A549 (cell line): Measurements from ENCODE around the gene TMEM35B. TPM values are rescaled to one million over a fixed set of nuclear protein-coding genes. Genes with fewer than 3 reads are reported as not detected.

Source experiments
- ATAC-seq, 2 experiments: fragments of 200-7000 bp in 1 of 2; fragments of >200 bp in 1 of 2; cut with Nextera tagmentation in 1 of 2; cut with Tn5 transposase in 1 of 2; 3 replicates each; pipeline versions ENCODE4 v1.8.0 to v1.9.1; 2018 to 2020; ENCODE audit warnings: mild to moderate bottlenecking in 1 of 2, moderate library complexity in 1 of 2
- CTCF ChIA-PET: fragments of 300-600 bp; sonication (Branson Sonifier 250); formaldehyde crosslinking; extraction: SDS; loops from one replicate; lab custom pipeline; 2021; ENCODE audit warnings: antibody characterized with exemption, inconsistent platforms; lab: Yijun Ruan, JAX
- POLR2A ChIA-PET: fragments of 350-600 bp; formaldehyde crosslinking; extraction: SDS; loops from one replicate; lab custom pipeline; 2021; ENCODE audit warnings: antibody characterized with exemption, inconsistent platforms; lab: Yijun Ruan, JAX
- DNase-seq, 2 experiments: peaks; one replicate each; pipeline versions ENCODE4 v3.0.0 to v3.0.0-alpha.2; 2011 to 2016; ENCODE audit warnings: low read depth in 1 of 2, low spot score in 1 of 2
- FAIRE-seq: peaks from 2 replicates; lab custom pipeline; 2011; peaks lifted over from hg19 to GRCh38; lab: Jason Lieb, UNC
- H3K27ac ChIP-seq, 2 experiments: fragments of >200 bp; sonication (Bioruptor Twin); formaldehyde crosslinking; 3 replicates each; pipeline ENCODE4 v1.5.1; 2016 to 2017
- H3K4me1 ChIP-seq: fragments of >200 bp; sonication (Bioruptor Twin); formaldehyde crosslinking; 3 replicates; pipeline ENCODE4 v1.6.1; 2016
- H3K4me2 ChIP-seq: fragments of >200 bp; sonication (Bioruptor Twin); formaldehyde crosslinking; 3 replicates; pipeline ENCODE4 v1.6.1; 2016
- H3K4me3 ChIP-seq: fragments of >200 bp; sonication (Bioruptor Twin); formaldehyde crosslinking; 3 replicates; pipeline ENCODE4 v1.5.1; 2016
- H3K9me3 ChIP-seq: fragments of >200 bp; sonication (Bioruptor Twin); formaldehyde crosslinking; 3 replicates; pipeline ENCODE4 v1.6.1; 2016
- CEBPB ChIP-seq, 2 experiments: fragments of >200 bp in 1 of 2; sonication (Bioruptor Twin) in 1 of 2; formaldehyde crosslinking in 1 of 2; IDR thresholded peaks; 2 replicates each; pipeline ENCODE4 v1.6.1; 2012 to 2016
- CHD2 ChIP-seq: fragments of 150-350 bp; IDR thresholded peaks from 2 replicates; pipeline ENCODE4 v1.6.1; 2014; ENCODE audit warnings: low read length; ENCODE audit not compliant: partially characterized antibody
- CHD4 ChIP-seq: fragments of 200-600 bp; sonication (generic); IDR thresholded peaks from 2 replicates; pipeline ENCODE4 v1.6.1; 2016; ENCODE audit warnings: antibody characterized with exemption, mild to moderate bottlenecking, borderline replicate concordance
- EHF ChIP-seq: fragments of 250-450 bp; sonication (Bioruptor Pico); IDR thresholded peaks from 2 replicates; pipeline ENCODE4 v1.5.0; 2020; ENCODE audit warnings: mild to moderate bottlenecking
- EHMT2 ChIP-seq: fragments of 200-600 bp; sonication (generic); IDR thresholded peaks from 2 replicates; pipeline ENCODE4 v1.6.1; 2016; ENCODE audit warnings: antibody characterized with exemption, low read depth, mild to moderate bottlenecking, moderate library complexity
- FOSB ChIP-seq: fragments of 250-450 bp; sonication (Bioruptor Pico); IDR thresholded peaks from 2 replicates; pipeline ENCODE4 v1.5.0; 2020; ENCODE audit warnings: mild to moderate bottlenecking, moderate library complexity
- HDAC2 ChIP-seq: fragments of 200-600 bp; sonication (generic); IDR thresholded peaks from 2 replicates; pipeline ENCODE4 v1.6.1; 2016
- HOXA7 ChIP-seq: fragments of 250-450 bp; sonication (Bioruptor Pico); IDR thresholded peaks from 2 replicates; pipeline ENCODE4 v1.5.0; 2020; ENCODE audit warnings: mild to moderate bottlenecking, moderate library complexity
- KDM5A ChIP-seq: fragments of 200-600 bp; sonication (generic); IDR thresholded peaks from 2 replicates; pipeline ENCODE4 v1.6.1; 2016; ENCODE audit warnings: antibody characterized with exemption, mild to moderate bottlenecking
- MAFK ChIP-seq: fragments of 450-650 bp; IDR thresholded peaks from 2 replicates; pipeline ENCODE4 v1.6.1; 2014; ENCODE audit not compliant: partially characterized antibody
- NFE2L2 ChIP-seq: fragments of 150-350 bp; conservative IDR thresholded peaks from 2 replicates; pipeline ENCODE4 v1.6.1; 2014; ENCODE audit warnings: low read length
- NR3C1 ChIP-seq: fragments of >200 bp; sonication (Bioruptor Twin); formaldehyde crosslinking; IDR thresholded peaks from 3 replicates; pipeline ENCODE4 v1.6.1; 2017
- RARB ChIP-seq: fragments of 250-450 bp; sonication (Bioruptor Pico); IDR thresholded peaks from 2 replicates; pipeline ENCODE4 v1.8.0; 2021; ENCODE audit warnings: mild to moderate bottlenecking, moderate library complexity
- RCOR1 ChIP-seq: fragments of 150-350 bp; IDR thresholded peaks from 2 replicates; pipeline ENCODE4 v1.6.1; 2014; ENCODE audit warnings: antibody characterized with exemption, low read length, low read depth
- RFX5 ChIP-seq: fragments of 450-650 bp; IDR thresholded peaks from 2 replicates; pipeline ENCODE4 v1.7.1; 2014; ENCODE audit warnings: antibody characterized with exemption, mild to moderate bottlenecking, moderate library complexity
- RNF2 ChIP-seq: fragments of 200-600 bp; sonication (generic); IDR thresholded peaks from 2 replicates; pipeline ENCODE4 v1.6.1; 2016; ENCODE audit warnings: low read depth, mild to moderate bottlenecking, antibody characterized with exemption, moderate library complexity, borderline replicate concordance
- SMC3 ChIP-seq: fragments of >200 bp; sonication (Bioruptor Twin); formaldehyde crosslinking; IDR thresholded peaks from 3 replicates; pipeline ENCODE4 v1.6.1; 2018; ENCODE audit warnings: inconsistent platforms
- SREBF2 ChIP-seq: fragments of 450-650 bp; IDR thresholded peaks from 2 replicates; pipeline ENCODE4 v1.6.1; 2014; ENCODE audit warnings: mild to moderate bottlenecking, moderate library complexity
- TP53 ChIP-seq: fragments of 250-450 bp; sonication (Bioruptor Pico); IDR thresholded peaks from 2 replicates; pipeline ENCODE4 v1.5.0; 2021; ENCODE audit warnings: mild to moderate bottlenecking, moderate library complexity
- ZFP36 ChIP-seq: fragments of 450-650 bp; IDR thresholded peaks from 2 replicates; pipeline ENCODE4 v1.6.1; 2014; ENCODE audit warnings: borderline replicate concordance; ENCODE audit not compliant: partially characterized antibody
- ZNF302 ChIP-seq: fragments of 250-450 bp; sonication (Bioruptor Pico); IDR thresholded peaks from 2 replicates; pipeline ENCODE4 v1.9.0; 2021; ENCODE audit warnings: inconsistent platforms, mild to moderate bottlenecking, moderate library complexity
- WGBS: methylation state at CpG from one replicate; pipeline ENCODE4 v1.1.6; 2017; ENCODE audit errors: missing lambda C conversion rate; 5-methylcytosine and 5-hydroxymethylcytosine counted together
- polyA plus RNA-seq, 4 experiments: library from polyadenylated mRNA; depleted of rRNA in 3 of 4; stranded (reverse); fragments of >200 nt; fragmentation: RNase III in 1 of 4; extraction: RNeasy Plus Mini Kit Qiagen cat#74134 plus additional on column Dnase treatment in 1 of 4; gene quantifications; 2 replicates in 3 of 4; 3 replicates in 1 of 4; pipeline ENCODE4 v1.2.3, GENCODE V29; 2011 to 2017
- TF ChIP-seq, protein P1 (sequence below): fragments of 150-350 bp; IDR thresholded peaks from 2 replicates; pipeline ENCODE4 v1.6.1; 2014; ENCODE audit warnings: low read depth, mild to moderate bottlenecking, low read length
- TF ChIP-seq, protein P2 (sequence below): fragments of 250-450 bp; sonication (Bioruptor Pico); IDR thresholded peaks from 2 replicates; pipeline ENCODE4 v1.5.0; 2021; ENCODE audit warnings: mild to moderate bottlenecking, moderate library complexity, borderline replicate concordance
- TF ChIP-seq, protein P3 (sequence below): IDR thresholded peaks from 2 replicates; pipeline ENCODE4 v1.6.1; 2012

The TMEM35B gene
- polyA plus RNA-seq, 2 of the 4 experiments (the other 2 are of a cell fraction), result 13.3 to 27.2 TPM

DNA sequence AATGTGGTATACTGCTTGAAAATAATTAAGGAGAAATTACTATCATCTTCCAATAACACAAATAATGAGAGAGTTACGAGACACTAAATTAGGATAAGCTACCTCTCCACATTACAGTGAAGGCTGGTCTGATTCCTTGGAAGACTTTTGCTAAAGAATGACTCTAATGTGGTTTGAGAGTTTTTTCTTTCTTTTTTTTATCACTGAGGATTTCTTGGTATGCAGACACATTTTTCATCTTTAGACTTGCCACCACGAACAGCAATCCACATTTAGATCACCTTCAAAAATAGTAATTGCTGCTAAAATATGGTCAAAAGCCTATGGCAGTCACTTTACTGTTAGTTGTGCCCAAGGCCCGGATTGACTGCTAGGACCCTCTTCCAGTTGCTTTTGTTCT, 16.6 kb upstream of the TMEM35B start:
- CTCF ChIA-PET, result interaction anchor here (1.6 kb wide), 1 partner anchor 149 kb away, joined by 4 read pairs; no protein-coding TSS in a partner anchor

DNA sequence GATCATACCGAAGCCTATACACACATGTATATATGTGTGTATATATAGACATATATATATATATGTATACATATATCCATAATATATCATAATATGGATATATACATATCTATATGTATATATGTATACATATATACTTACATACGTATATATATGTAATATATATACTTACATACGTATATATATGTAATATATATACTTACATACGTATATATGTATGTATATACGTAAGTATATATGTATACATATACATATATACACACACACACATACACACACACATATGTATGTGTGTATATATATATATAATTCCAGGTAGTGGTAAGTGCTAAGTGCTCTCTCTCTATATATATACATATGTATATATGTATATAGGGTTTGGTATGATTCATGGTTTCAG, 9.7 kb upstream of the TMEM35B start:
- Histone ChIP-seq H3K4me3 (no peak overlapping the region), H3K27ac (no peak overlapping the region), H3K4me2 (no peak overlapping the region), H3K4me1 (no peaks in the 10 kb centered on the region), H3K9me3 (no peaks in the 10 kb centered on the region)
- FAIRE-seq, result no peak
- TF ChIP-seq MAFK (no peak), CHD4 (no peak), HDAC2 (no peak), EHF (no peak), CEBPB (IDR thresholded peaks at IDR 0.05) (no peak), RCOR1 (no peak), NFE2L2 (no peak), RFX5 (no peak), SREBF2 (no peak), KDM5A (no peak)
- TF ChIP-seq, protein P1, sequence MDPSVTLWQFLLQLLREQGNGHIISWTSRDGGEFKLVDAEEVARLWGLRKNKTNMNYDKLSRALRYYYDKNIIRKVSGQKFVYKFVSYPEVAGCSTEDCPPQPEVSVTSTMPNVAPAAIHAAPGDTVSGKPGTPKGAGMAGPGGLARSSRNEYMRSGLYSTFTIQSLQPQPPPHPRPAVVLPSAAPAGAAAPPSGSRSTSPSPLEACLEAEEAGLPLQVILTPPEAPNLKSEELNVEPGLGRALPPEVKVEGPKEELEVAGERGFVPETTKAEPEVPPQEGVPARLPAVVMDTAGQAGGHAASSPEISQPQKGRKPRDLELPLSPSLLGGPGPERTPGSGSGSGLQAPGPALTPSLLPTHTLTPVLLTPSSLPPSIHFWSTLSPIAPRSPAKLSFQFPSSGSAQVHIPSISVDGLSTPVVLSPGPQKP, result no peak
- TF ChIP-seq, protein P2, sequence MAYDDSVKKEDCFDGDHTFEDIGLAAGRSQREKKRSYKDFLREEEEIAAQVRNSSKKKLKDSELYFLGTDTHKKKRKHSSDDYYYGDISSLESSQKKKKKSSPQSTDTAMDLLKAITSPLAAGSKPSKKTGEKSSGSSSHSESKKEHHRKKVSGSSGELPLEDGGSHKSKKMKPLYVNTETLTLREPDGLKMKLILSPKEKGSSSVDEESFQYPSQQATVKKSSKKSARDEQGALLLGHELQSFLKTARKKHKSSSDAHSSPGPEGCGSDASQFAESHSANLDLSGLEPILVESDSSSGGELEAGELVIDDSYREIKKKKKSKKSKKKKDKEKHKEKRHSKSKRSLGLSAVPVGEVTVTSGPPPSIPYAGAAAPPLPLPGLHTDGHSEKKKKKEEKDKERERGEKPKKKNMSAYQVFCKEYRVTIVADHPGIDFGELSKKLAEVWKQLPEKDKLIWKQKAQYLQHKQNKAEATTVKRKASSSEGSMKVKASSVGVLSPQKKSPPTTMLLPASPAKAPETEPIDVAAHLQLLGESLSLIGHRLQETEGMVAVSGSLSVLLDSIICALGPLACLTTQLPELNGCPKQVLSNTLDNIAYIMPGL (CRISPR knock-in tag), result no peak
- TF ChIP-seq, protein P3, sequence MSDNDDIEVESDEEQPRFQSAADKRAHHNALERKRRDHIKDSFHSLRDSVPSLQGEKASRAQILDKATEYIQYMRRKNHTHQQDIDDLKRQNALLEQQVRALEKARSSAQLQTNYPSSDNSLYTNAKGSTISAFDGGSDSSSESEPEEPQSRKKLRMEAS, result no peak
- no peak for DNase-seq
- no peak for ATAC-seq
- CTCF ChIA-PET, result interaction anchor here (0.5 kb wide), 1 partner anchor 490 kb away, joined by 3 read pairs; no protein-coding TSS in a partner anchor
- WGBS, result 79% methylated on average over 5 of the region's 5 CpGs
- POLR2A ChIA-PET, result no interaction called here

More for the DNA sequence above, 16.6 kb upstream of the TMEM35B start:
- no peak for ATAC-seq
- no peak for FAIRE-seq
- no peaks in the 10 kb centered on the region for H3K4me1 ChIP-seq
- no peak overlapping the region for H3K4me3 ChIP-seq
- POLR2A ChIA-PET, result no interaction called here
- no peak for DNase-seq
- H3K27ac ChIP-seq, result no peak overlapping the region
- WGBS, result 87% methylated on average over 3 of the region's 3 CpGs
- no peak overlapping the region for H3K4me2 ChIP-seq
- no peak for TF ChIP-seq NR3C1
- TF ChIP-seq ZFP36, result no peak
- TF ChIP-seq ZNF302 (CRISPR knock-in tag), result no peak
- no peak for TF ChIP-seq CHD2
- TF ChIP-seq EHF, result no peak
- TF ChIP-seq SMC3, result no peak
- TF ChIP-seq FOSB (CRISPR knock-in tag), result no peak
- no peak for TF ChIP-seq HOXA7
- TF ChIP-seq, protein P2 (CRISPR knock-in tag), result no peak
- TF ChIP-seq KDM5A, result no peak
- TF ChIP-seq RNF2, result no peak
- no peak for TF ChIP-seq RCOR1
- TF ChIP-seq TP53, result no peak
- TF ChIP-seq RARB (CRISPR knock-in tag), result no peak
- no peak for TF ChIP-seq EHMT2
- H3K9me3 ChIP-seq, result no peaks in the 10 kb centered on the region
